Kidney glomerular epithelial cell (primary cell): ENCODE results near the gene ITGAV.

Experiments used
- DNase-seq: peaks from one replicate; lab custom pipeline; 2025; lab: John Stamatoyannopoulos, UW

Gene ITGAV

GRCh38 chr2:186612555-186613440 lies 22.9 kb downstream of the ITGAV start:
- no peak for DNase-seq

DNA sequence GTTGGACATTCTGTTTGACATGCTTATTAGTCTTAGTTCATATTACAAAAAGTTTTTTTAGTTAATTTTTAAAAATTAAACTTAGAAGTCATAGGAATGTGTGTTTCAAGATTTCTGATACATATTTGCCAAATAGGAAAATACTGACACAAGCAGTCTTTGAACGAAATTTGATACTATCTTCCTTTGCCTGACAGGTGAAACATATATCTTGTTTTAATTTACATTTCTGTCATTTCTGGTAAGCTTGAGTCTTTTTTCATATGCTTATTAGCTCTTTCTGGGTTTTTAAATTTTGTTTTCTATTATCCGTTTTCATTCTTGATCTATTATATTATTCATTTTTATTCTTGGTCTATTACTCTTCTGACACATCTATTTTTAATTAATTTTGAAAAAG lies 24.5 kb downstream of the ITGAV start:
- no peak for DNase-seq

- no peak for DNase-seq
Measured at GRCh38 chr2:186617148-186617547, 27.3 kb downstream of the ITGAV start.

GRCh38 chr2:186617771-186618170 lies 27.9 kb downstream of the ITGAV start:
- DNase-seq, result no peak

DNA sequence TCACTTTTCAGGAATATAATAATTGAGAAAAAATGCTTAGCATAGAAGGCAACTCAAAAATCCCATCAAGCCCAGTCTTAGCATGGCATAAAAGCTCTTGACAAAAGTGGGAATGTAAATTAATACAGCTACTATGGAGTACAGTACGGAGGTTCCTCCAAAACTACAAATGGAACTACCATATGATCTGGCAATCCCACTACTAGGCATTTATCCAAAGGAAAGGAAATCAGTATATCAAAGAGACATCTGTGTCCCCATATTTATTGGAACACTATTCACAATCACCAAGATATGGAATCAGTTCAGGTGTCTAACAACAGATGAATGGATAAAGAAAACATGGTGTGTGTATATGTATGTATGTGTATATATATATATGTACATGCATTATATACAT lies 28.8 kb downstream of the ITGAV start:
- no peak for DNase-seq

DNA sequence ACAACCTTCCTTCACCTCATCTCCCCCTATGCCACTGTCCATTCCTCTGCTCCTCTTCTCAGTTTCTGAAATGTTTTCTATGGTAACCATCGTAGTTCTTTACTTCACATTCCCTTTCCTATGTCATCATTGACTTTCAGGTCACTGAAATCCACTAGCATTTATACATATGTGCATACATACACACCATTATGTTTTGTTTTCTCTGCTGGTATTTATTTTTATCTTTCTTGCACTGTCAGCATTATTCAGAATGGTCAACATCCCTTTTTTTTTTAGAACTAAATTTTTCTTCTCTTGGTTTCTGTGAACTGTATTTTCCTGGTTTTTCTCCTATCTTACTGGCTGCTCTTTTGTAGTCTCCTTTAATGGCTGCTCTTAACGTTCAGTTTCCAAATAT lies 33.2 kb downstream of the ITGAV start:
- no peak for DNase-seq

- no peak for DNase-seq
Measured at GRCh38 chr2:186624276-186624675, 34.4 kb downstream of the ITGAV start.

- no peak for DNase-seq
Measured at GRCh38 chr2:186629250-186629996, 39.6 kb downstream of the ITGAV start.

GRCh38 chr2:186632417-186632816 lies 42.6 kb downstream of the ITGAV start:
- DNase-seq, result no peak

DNA sequence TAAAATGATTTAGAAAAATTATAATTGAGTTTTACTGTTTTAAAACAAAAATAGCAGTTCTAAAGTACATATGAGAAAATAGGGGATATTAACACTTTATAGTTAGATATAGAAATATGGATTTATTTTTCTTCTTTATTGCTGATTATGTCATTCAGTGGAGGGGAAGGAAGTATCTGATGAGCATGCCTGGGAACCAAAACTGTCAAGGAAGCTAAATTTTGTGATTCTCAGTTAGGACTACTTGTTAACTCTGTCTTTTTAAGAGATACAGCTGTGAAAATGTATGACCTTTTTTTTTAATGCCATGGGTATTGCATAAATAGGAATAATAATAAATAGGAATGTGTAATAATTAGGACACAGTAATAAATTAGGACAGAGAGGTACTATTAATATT lies 44.8 kb downstream of the ITGAV start:
- no peak for DNase-seq

GRCh38 chr2:186636800-186637496 lies 47.1 kb downstream of the ITGAV start:
- no peak for DNase-seq

GRCh38 chr2:186637497-186637800 lies 47.6 kb downstream of the ITGAV start:
- DNase-seq, result no peak

- no peak for DNase-seq
Measured at GRCh38 chr2:186639939-186640338, 50.1 kb downstream of the ITGAV start.

- no peak for DNase-seq
Measured at GRCh38 chr2:186641132-186641806, 51.4 kb downstream of the ITGAV start.

DNA sequence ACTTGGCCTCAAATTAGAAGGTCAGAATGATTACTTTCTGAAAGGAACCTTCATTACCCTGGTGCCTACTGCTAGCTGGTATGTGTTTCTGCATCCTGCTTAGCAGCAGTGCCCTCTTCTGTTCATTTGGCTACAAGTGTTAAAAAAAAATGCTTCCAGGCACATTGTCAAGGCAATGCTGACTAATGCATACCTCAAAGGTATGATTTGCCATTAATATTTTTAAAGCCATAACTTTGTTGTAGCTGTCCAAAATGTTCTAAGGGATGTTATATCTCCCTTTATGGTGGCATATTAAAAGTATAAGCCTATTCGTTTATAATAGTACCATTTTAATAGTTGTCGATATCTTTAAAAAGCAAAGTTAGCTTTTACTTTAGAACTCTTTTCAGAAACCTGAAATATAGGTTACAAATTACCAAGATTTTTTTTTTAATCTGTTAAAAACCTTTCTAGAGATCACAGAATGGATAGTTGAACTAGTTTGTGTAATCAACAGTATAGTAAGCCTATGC lies 52.0 kb downstream of the ITGAV start:
- peak; percentile 53 for DNase-seq

GRCh38 chr2:186644791-186645190 lies 54.9 kb downstream of the ITGAV start:
- DNase-seq, result no peak

DNA sequence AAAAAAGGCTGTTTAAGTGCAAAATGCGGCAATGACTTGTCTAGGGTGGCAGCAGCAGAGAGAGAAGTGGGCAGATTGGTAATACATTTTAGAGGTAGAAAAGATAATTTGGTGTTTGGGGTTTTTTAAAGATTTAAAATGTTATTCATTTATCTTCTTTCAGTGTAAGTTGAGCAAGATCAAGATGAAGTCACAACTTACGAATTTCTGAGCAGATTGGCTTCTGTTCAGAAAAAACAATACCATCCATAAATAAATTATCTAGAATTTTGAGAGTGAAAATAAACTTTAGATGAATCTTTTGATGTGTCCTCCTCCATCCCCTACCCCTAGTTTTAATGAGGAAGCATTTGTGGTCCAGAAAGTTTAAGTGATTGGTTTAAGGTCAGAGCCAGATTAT lies 56.1 kb downstream of the ITGAV start:
- DNase-seq, result no peak

- DNase-seq, result no peak
Measured at GRCh38 chr2:186648130-186648529, 58.3 kb downstream of the ITGAV start.

DNA sequence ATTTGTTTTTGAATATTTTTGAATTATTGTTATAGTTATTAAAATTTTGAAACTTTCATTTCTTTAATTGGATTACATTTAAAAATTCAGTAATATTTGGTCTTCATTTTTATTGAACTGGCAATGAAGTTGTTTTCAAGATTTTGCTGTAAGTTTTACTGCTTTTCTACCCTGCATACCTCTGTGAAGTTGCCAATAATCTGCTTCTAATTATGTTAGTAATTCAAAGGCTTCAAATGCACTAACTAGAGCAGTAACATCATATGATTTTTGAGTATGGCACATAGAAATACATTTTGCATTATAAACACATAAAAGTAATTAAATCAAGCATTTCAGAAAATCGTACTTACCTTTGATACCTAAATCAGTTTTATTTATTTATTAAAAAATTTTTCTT lies 63.7 kb downstream of the ITGAV start:
- DNase-seq, result no peak

DNA sequence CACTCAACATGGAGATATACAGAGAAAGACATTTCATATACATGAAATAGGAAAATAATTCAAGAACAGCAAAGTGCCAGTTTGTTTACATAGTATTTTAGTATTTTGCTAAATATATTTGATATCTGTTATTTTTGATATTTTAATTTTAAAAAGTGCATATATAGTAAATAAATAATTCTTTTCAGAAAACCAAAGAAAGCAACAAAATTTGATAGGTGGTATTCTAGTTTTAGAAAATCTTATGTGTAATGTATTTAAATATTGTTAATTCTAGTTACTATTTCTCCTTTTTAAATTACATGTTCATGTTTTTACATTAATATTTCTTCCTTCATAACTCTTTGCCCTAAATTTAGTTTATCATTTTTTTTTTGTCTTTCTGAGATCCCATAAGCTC lies 69.5 kb downstream of the ITGAV start:
- no peak for DNase-seq

DNA sequence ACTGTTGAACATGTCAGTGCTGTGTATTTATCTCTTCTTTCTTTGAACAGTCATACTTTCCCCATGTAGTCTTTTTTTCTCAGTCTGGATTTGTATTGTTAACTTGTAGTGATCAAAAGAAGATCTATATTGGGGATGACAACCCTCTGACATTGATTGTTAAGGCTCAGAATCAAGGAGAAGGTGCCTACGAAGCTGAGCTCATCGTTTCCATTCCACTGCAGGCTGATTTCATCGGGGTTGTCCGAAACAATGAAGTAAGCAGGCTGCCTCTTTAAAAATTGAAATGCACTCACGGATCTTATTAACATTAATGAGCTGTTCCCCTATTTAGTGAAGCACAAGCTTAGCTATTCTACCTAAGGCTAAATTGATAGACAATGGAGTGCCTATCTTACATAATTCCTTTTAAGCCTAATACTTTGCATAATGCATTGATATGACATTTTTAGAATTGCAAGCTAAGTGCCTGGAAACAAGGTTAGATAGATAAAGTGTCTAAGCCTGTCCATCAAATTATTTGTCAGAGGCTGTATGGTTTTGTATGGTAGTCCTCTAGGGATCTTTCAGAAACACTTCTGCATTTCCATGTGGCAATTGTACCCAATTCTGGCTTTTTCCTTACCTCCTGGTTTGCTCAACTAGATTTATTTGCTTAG lies 74.7 kb downstream of the ITGAV start:
- DNase-seq, result no peak

DNA sequence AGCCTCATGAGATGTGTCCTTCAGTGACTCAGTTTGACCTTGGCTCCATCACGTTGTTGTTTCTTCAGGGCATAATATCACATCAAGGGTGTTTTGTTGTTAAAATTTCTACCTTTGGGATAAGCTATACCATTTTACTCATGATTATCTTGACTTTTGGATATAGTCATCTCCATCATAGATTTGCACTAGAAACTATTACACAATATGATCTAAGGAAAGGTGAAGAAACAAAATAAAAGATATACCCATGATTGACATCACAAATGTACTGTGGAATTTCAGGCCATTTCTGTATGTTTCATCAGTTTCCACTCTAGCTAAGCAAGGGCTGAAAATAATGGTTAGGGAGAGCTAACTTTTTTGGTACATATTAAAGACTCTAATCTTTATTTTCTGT lies 79.3 kb downstream of the ITGAV start:
- DNase-seq, result no peak
